H54 (cell line): Measurements from ENCODE around the gene RASGRF2.
"Not testable (repeated sequence)": the region's sequence is repeated elsewhere in the genome, so short reads cannot be mapped to it uniquely, and the experiment has no call there.

Source experiments
- DNase-seq: peaks from one replicate; pipeline ENCODE4 v3.0.0; 2011; ENCODE audit warnings: low spot score, mixed read lengths; ENCODE audit not compliant: insufficient read length
- FAIRE-seq: peaks from 3 replicates; lab custom pipeline; 2011; peaks lifted over from hg19 to GRCh38; lab: Jason Lieb, UNC
- POLR2A ChIP-seq: IDR thresholded peaks from 2 replicates; pipeline ENCODE4 v1.6.1; 2011; ENCODE audit warnings: low read depth, mild to moderate bottlenecking, low read length

Gene RASGRF2

GRCh38 chr5:81027481-81028058 lies 67.4 kb downstream of the RASGRF2 start:
- TF ChIP-seq POLR2A, result no peak
- no peak for FAIRE-seq
- DNase-seq, result no peak

- DNase-seq, FAIRE-seq: not testable (repeated sequence)
These were observed 68.7 kb downstream of the RASGRF2 start for GRCh38 chr5:81028888-81029287.

GRCh38 chr5:81029736-81030135 lies 69.6 kb downstream of the RASGRF2 start:
- FAIRE-seq, DNase-seq: not testable (repeated sequence)

- not testable (repeated sequence) for DNase-seq, FAIRE-seq
These were observed 70.3 kb downstream of the RASGRF2 start for GRCh38 chr5:81030236-81031034.

GRCh38 chr5:81035522-81035921 lies 75.4 kb downstream of the RASGRF2 start:
- no peak for TF ChIP-seq POLR2A
- FAIRE-seq, result no peak
- DNase-seq, result no peak

GRCh38 chr5:81038495-81038894 lies 78.3 kb downstream of the RASGRF2 start:
- TF ChIP-seq POLR2A, result no peak
- DNase-seq, result no peak
- no peak for FAIRE-seq

- FAIRE-seq (no peak), DNase-seq (no peak)
- no peak for TF ChIP-seq POLR2A
These were observed 84.7 kb downstream of the RASGRF2 start for GRCh38 chr5:81044868-81045267.

- DNase-seq (no peak), FAIRE-seq (no peak)
- TF ChIP-seq POLR2A, result no peak
These were observed 85.2 kb downstream of the RASGRF2 start for GRCh38 chr5:81045389-81045807.

GRCh38 chr5:81046041-81046440 lies 85.9 kb downstream of the RASGRF2 start:
- DNase-seq, result no peak
- no peak for FAIRE-seq
- TF ChIP-seq POLR2A, result no peak

GRCh38 chr5:81052325-81052724 lies 92.2 kb downstream of the RASGRF2 start:
- TF ChIP-seq POLR2A, result no peak
- DNase-seq (no peak), FAIRE-seq (no peak)

GRCh38 chr5:81053282-81053681 lies 93.1 kb downstream of the RASGRF2 start:
- FAIRE-seq, DNase-seq: not testable (repeated sequence)

GRCh38 chr5:81058121-81058520 lies 98.0 kb downstream of the RASGRF2 start:
- no peak for TF ChIP-seq POLR2A
- DNase-seq, result no peak
- FAIRE-seq, result no peak

GRCh38 chr5:81065492-81065891 lies 105.3 kb downstream of the RASGRF2 start:
- no peak for TF ChIP-seq POLR2A
- FAIRE-seq, result no peak
- DNase-seq, result no peak

- FAIRE-seq (no peak), DNase-seq (no peak)
These were observed 105.9 kb downstream of the RASGRF2 start for GRCh38 chr5:81066102-81066501.

GRCh38 chr5:81067406-81067805 lies 107.2 kb downstream of the RASGRF2 start:
- FAIRE-seq (no peak), DNase-seq (no peak)
- TF ChIP-seq POLR2A, result no peak

More at GRCh38 chr5:81066102-81066501, 105.9 kb downstream of the RASGRF2 start:
- no peak for TF ChIP-seq POLR2A
